ENCODE data around the gene GTF3C1.

GRCh38 chr16:27583634-27584033 lies 33.9 kb upstream of the GTF3C1 start:
- TF ChIP-seq OSR1 (CRISPR knock-in tag; IDR thresholded peaks at IDR 0.05) (no peak), BACH2 (CRISPR knock-in tag; IDR thresholded peaks at IDR 0.05; ENCODE audit: borderline replicate concordance) (no peak), CSDC2 (CRISPR knock-in tag; IDR thresholded peaks at IDR 0.05) (no peak), ZFP3 (CRISPR knock-in tag; IDR thresholded peaks at IDR 0.05) (no peak), RARB (CRISPR knock-in tag; IDR thresholded peaks at IDR 0.05) (no peak), ARNTL (CRISPR knock-in tag; IDR thresholded peaks at IDR 0.05; ENCODE audit: borderline replicate concordance, low read depth) (no peak), CREB5 (CRISPR knock-in tag; IDR thresholded peaks at IDR 0.05; ENCODE audit: low read depth) (no peak), PPARA (CRISPR knock-in tag; IDR thresholded peaks at IDR 0.05; ENCODE audit: borderline replicate concordance) (no peak), ZFP30 (CRISPR knock-in tag; IDR thresholded peaks at IDR 0.05) (no peak), PATZ1 (CRISPR knock-in tag; IDR thresholded peaks at IDR 0.05; ENCODE audit: borderline replicate concordance) (no peak), POU6F1 (CRISPR knock-in tag; IDR thresholded peaks at IDR 0.05; ENCODE audit: borderline replicate concordance, low read depth) (no peak), GLIS3 (CRISPR knock-in tag; IDR thresholded peaks at IDR 0.05) (no peak)
